OCI-LY3 (cell line): ENCODE data around the gene CLCN3.
A peak's percentile ranks its signal among the peaks of the same experiment; 100 is the strongest.

Experiments used
- H2AFZ ChIP-seq: fragments of 200-600, 300-600 bp; shearing (Covaris generic); 2 replicates; pipeline ENCODE4 v1.6.0; 2014; ENCODE audit warnings: antibody characterized with exemption, low read depth, low read length
- H3K27ac ChIP-seq: fragments of 200-600, 300-600 bp; sonication (generic); 2 replicates; pipeline ENCODE4 v1.5.1; 2014; ENCODE audit warnings: mild to moderate bottlenecking, low read length, moderate library complexity, mixed read lengths
- H3K27me3 ChIP-seq: fragments of 200-600, 300-600 bp; sonication (generic); 2 replicates; pipeline ENCODE4 v1.6.1; 2014; ENCODE audit warnings: low read depth, low read length, mixed read lengths
- H3K36me3 ChIP-seq: fragments of 200-600, 300-600 bp; sonication (generic); replicated peaks from 2 replicates; pipeline ENCODE3; 2014; ENCODE audit warnings: low read depth, low read length, mixed read lengths
- H3K4me1 ChIP-seq: fragments of 300-600, 200-600 bp; sonication (generic); 2 replicates; pipeline ENCODE4 v1.6.1; 2014; ENCODE audit warnings: low read length, mixed read lengths
- H3K4me2 ChIP-seq: fragments of 200-600, 300-600 bp; sonication (generic); 2 replicates; pipeline ENCODE4 v1.6.1; 2014; ENCODE audit warnings: low read length, mixed read lengths
- H3K4me3 ChIP-seq: fragments of 300-600, 200-600 bp; sonication (generic); 2 replicates; pipeline ENCODE4 v1.5.1; 2014; ENCODE audit warnings: antibody characterized with exemption, mild to moderate bottlenecking, low read length, moderate library complexity
- H3K79me2 ChIP-seq: fragments of 300-600, 200-600 bp; shearing (Covaris generic); 2 replicates; pipeline ENCODE4 v1.6.1; 2014; ENCODE audit warnings: mild to moderate bottlenecking, low read length, mixed read lengths
- H3K9ac ChIP-seq: fragments of 300-600, 200-600 bp; shearing (Covaris generic); 2 replicates; pipeline ENCODE4 v1.6.0; 2014; ENCODE audit warnings: mild to moderate bottlenecking, low read length, moderate library complexity
- H3K9me3 ChIP-seq: fragments of 200-600, 300-600 bp; shearing (Covaris generic); 2 replicates; pipeline ENCODE4 v1.6.1; 2014; ENCODE audit warnings: low read length, mixed read lengths; ENCODE audit not compliant: insufficient read depth
- H4K20me1 ChIP-seq: fragments of 200-600, 300-600 bp; sonication (generic); 2 replicates; pipeline ENCODE4 v1.6.1; 2016; ENCODE audit warnings: low read length, mixed read lengths; ENCODE audit not compliant: insufficient read depth
- CTCF ChIP-seq: fragments of 200-600, 300-600 bp; sonication (generic); IDR thresholded peaks from 2 replicates; pipeline ENCODE4 v1.5.1; 2014; ENCODE audit warnings: antibody characterized with exemption, low read length, low read depth
- EZH2phosphoT487 ChIP-seq: fragments of 200-600 bp; shearing (Covaris generic); IDR thresholded peaks from 2 replicates; pipeline ENCODE4 v1.6.1; 2018; ENCODE audit warnings: antibody characterized with exemption, mixed run types, low read depth

Gene CLCN3

GRCh38 chr4:169604903-169605331, 15.5 kb upstream of the CLCN3 start:
- H3K79me2 ChIP-seq, result no peaks in the 10 kb centered on the region
- H3K4me1 ChIP-seq, result no peaks in the 10 kb centered on the region
- no peaks in the 10 kb centered on the region for H4K20me1 ChIP-seq
- H3K4me2 ChIP-seq, result no peak overlapping the region
- TF ChIP-seq EZH2phosphoT487, result no peak
- TF ChIP-seq CTCF, result no peak
- H3K27me3 ChIP-seq, result no peaks in the 10 kb centered on the region
- H3K27ac ChIP-seq, result no peak overlapping the region
- H3K9ac ChIP-seq, result no peak overlapping the region
- no peaks in the 10 kb centered on the region for H3K9me3 ChIP-seq
- H3K36me3 ChIP-seq, result no peaks in the 10 kb centered on the region
- no peak overlapping the region for H2AFZ ChIP-seq
- no peak overlapping the region for H3K4me3 ChIP-seq

GRCh38 chr4:169611157-169611556, 9.2 kb upstream of the CLCN3 start:
- Histone ChIP-seq H3K27ac (no peak overlapping the region), H2AFZ (no peak overlapping the region), H3K27me3 (no peaks in the 10 kb centered on the region), H3K4me3 (peak overlapping the region; percentile 84; the same call in 1 of the 2 replicates), H3K36me3 (no peaks in the 10 kb centered on the region), H3K4me1 (peaks cover 17% of the 10 kb centered on the region), H3K79me2 (peaks cover 14% of the 10 kb centered on the region), H3K9me3 (no peaks in the 10 kb centered on the region), H4K20me1 (no peaks in the 10 kb centered on the region), H3K4me2 (peak overlapping the region; percentile 92), H3K9ac (peak overlapping the region; percentile 69)
- TF ChIP-seq EZH2phosphoT487 (no peak), CTCF (no peak)

GRCh38 chr4:169611991-169612870, 8.1 kb upstream of the CLCN3 start, which contains the start of gene NEK1:
Gene NEK1, minus strand, starts transcription at chr4:169612583. Its CDS starts 9,953 bp downstream, at chr4:169602630.
- Histone ChIP-seq H3K27me3 (no peaks in the 10 kb centered on the region), H3K9me3 (no peaks in the 10 kb centered on the region), H3K27ac (peak within 1 kb of the TSS; percentile 47), H2AFZ (peak within 1 kb of the TSS; percentile 100), H3K36me3 (no peaks in the 10 kb centered on the region), H3K79me2 (peaks cover 14% of the 10 kb centered on the region), H3K4me2 (peak within 1 kb of the TSS; percentile 97), H4K20me1 (no peaks in the 10 kb centered on the region), H3K4me1 (peaks cover 17% of the 10 kb centered on the region), H3K4me3 (peak within 1 kb of the TSS; percentile 84), H3K9ac (peak within 1 kb of the TSS; percentile 69)
- peak; percentile 16; the same call in 1 of the 2 replicates for TF ChIP-seq CTCF
- TF ChIP-seq EZH2phosphoT487, result no peak
